ENCODE results near the gene SPG7.

SPG7 gene

DNA sequence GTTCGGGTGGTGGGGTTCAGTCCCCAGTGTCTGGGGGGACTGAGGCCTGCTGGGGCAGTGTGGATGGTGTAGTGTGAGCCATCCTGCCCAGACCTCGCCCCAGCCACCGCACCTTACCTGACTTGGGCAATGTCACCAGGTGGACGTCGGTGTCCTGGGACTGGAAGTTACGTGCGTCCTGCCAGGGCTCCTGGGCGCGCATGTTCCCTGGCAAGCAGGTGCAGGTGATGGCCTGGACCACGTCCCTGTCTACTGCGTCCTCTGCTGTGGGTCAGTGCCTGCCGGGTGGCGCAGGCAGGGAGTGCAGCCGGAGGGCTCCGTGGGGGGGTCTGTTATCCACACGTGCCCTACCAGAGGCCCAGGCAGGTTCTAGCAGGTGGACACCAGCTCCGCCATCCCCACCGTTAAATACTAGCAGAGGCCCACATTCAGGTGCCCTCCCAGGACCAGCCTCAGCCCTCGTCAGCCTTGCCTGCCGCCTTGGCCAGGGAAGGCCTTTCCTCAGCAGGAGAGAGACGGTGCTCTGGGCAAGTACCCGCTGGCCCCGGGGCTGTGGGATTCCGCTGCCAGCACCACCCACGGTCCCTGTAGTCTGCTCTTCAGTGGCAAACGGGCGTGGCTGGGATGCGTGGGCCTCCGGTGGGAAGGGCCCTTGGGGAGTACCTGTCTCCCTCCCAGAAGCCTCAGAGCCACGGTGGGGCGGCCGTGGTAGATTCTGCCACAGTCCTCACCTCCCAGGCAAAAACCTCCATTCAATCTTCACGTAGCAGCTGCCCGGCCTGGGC, 97.2 kb downstream of the SPG7 start:
- in situ Hi-C loops (cut with HindIII; ENCODE audit: low sequenced_read_pairs) = no loop called here
- TF ChIP-seq, protein P1, sequence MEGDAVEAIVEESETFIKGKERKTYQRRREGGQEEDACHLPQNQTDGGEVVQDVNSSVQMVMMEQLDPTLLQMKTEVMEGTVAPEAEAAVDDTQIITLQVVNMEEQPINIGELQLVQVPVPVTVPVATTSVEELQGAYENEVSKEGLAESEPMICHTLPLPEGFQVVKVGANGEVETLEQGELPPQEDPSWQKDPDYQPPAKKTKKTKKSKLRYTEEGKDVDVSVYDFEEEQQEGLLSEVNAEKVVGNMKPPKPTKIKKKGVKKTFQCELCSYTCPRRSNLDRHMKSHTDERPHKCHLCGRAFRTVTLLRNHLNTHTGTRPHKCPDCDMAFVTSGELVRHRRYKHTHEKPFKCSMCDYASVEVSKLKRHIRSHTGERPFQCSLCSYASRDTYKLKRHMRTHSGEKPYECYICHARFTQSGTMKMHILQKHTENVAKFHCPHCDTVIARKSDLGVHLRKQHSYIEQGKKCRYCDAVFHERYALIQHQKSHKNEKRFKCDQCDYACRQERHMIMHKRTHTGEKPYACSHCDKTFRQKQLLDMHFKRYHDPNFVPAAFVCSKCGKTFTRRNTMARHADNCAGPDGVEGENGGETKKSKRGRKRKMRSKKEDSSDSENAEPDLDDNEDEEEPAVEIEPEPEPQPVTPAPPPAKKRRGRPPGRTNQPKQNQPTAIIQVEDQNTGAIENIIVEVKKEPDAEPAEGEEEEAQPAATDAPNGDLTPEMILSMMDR (IDR thresholded peaks at IDR 0.05; ENCODE audit: low read depth, low read length) = no peak
- no peak for DNase-seq (ENCODE audit: low read depth, low spot score)
- H3K4me3 ChIP-seq (ENCODE audit: low read depth, low read length) = no peak overlapping the region

DNA sequence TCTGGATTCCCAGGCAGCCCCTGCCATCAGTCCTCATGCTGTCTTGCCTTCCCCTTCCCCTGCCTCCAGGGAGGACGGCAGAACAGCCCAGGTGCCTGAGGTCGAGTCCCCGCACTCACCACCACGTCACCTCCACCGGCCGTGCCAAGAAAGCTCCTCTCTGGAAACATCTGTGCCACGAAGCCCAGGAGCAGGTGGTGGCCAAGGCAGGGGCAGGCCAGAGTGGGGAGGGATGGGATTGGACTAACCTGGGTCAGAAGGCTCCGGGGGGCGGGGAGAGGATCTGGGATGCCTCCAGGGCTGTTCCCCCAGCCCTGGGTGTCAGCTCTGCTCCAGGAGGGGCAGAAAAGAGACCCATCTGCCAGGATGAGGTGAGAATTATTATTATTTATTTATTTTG, 97.8 kb downstream of the SPG7 start:
- in situ Hi-C loops (cut with HindIII; ENCODE audit: low sequenced_read_pairs) = no loop called here
- no peak overlapping the region for H3K4me3 ChIP-seq (ENCODE audit: low read depth, low read length)
- no peak for DNase-seq (ENCODE audit: low read depth, low spot score)
- TF ChIP-seq, protein P1 (IDR thresholded peaks at IDR 0.05; ENCODE audit: low read depth, low read length) = no peak

All from astrocyte of the spinal cord (primary cell).